K562 (cell line): ENCODE measurements around the gene UVRAG. TPM values are rescaled to one million over a fixed set of nuclear protein-coding genes. Genes with fewer than 3 reads are reported as not detected.

ENCODE experiments used
- ATAC-seq: fragments of 200-7000 bp; cut with Tn5 transposase; 3 replicates; pipeline ENCODE4 v1.9.1; 2020; ENCODE audit warnings: moderate library complexity
- BruUV-seq: library from RNA; stranded (reverse); fragments of 400-500 nt; replicated peaks from 2 replicates; lab custom pipeline; 2021; lab: Mats Ljungman, UMichigan
- CTCF ChIA-PET: fragments of 300-600 bp; formaldehyde crosslinking; extraction: SDS; loops from one replicate; lab custom pipeline; 2021; ENCODE audit warnings: low intra/inter-chr PET ratio; lab: Yijun Ruan, JAX
- POLR2A ChIA-PET: fragments of 300-600, 350-650 bp; sonication (Branson Sonifier 250); formaldehyde crosslinking; extraction: SDS; loops from one replicate; lab custom pipeline; 2021; ENCODE audit warnings: antibody characterized with exemption, inconsistent platforms; lab: Yijun Ruan, JAX
- DNase-seq, 4 experiments: peaks; one replicate each; pipeline versions ENCODE4 v3.0.0 to v3.0.0-alpha.2; 2011 to 2018; ENCODE audit warnings: low spot score in 3 of 4, mixed read lengths in 3 of 4; ENCODE audit errors: extremely low read depth in 1 of 4
- FAIRE-seq: peaks from 2 replicates; lab custom pipeline; 2011; peaks lifted over from hg19 to GRCh38; lab: Jason Lieb, UNC
- H2AFZ ChIP-seq: 2 replicates; pipeline ENCODE4 v1.6.0; 2011; ENCODE audit warnings: low read depth, low read length, control low read depth, inconsistent platforms
- H3K27ac ChIP-seq: fragments of 200-600 bp; 3 replicates; pipeline ENCODE4 v1.8.0; 2011; ENCODE audit warnings: low read depth, mild to moderate bottlenecking, control low read depth, inconsistent platforms, low read length, moderate library complexity, mixed read lengths; ENCODE audit errors: extremely low read depth
- H3K27me3 ChIP-seq, 2 experiments: fragments of 300-600 bp in 1 of 2; 2 replicates in 1 of 2; 3 replicates in 1 of 2; pipeline versions ENCODE4 v1.6.0 to v1.8.0; 2011; ENCODE audit warnings: inconsistent platforms in 2 of 2, low read length in 2 of 2, mild to moderate bottlenecking in 1 of 2, mixed read lengths in 1 of 2, moderate library complexity in 1 of 2; ENCODE audit not compliant: control insufficient read depth in 2 of 2, insufficient read depth in 2 of 2
- H3K36me3 ChIP-seq: fragments of 300-600 bp; 3 replicates; pipeline ENCODE4 v1.8.0; 2011; ENCODE audit warnings: mild to moderate bottlenecking, low read length, inconsistent platforms; ENCODE audit not compliant: control insufficient read depth, insufficient read depth
- H3K4me1 ChIP-seq, 2 experiments: fragments of 200-600 bp in 1 of 2; replicated peaks in 1 of 2; 2 replicates in 1 of 2; 3 replicates in 1 of 2; pipeline versions ENCODE4 v1.5.1 to v1.8.0; 2011; ENCODE audit warnings: inconsistent platforms in 2 of 2, low read length in 2 of 2, mild to moderate bottlenecking in 1 of 2, mixed read lengths in 1 of 2, moderate library complexity in 1 of 2; ENCODE audit not compliant: control insufficient read depth in 2 of 2, insufficient read depth in 2 of 2
- H3K4me2 ChIP-seq: 2 replicates; pipeline ENCODE4 v1.6.1; 2011; ENCODE audit warnings: low read length, control low read depth, inconsistent platforms, mixed read lengths; ENCODE audit not compliant: insufficient read depth
- H3K4me3 ChIP-seq: fragments of 200-600 bp; sonication (generic), shearing (Covaris generic); 2 replicates; pipeline ENCODE4 v1.5.1; 2016; ENCODE audit warnings: control low read depth, inconsistent platforms
- H3K79me2 ChIP-seq: fragments of 200-600 bp; 3 replicates; pipeline ENCODE4 v1.8.0; 2011; ENCODE audit warnings: low read length, inconsistent platforms; ENCODE audit not compliant: control insufficient read depth, insufficient read depth
- H3K9ac ChIP-seq, 2 experiments: 2 replicates each; pipeline versions ENCODE4 v1.6.0 to v1.6.1; 2011; ENCODE audit warnings: low read depth in 2 of 2, low read length in 2 of 2, control low read depth in 1 of 2, inconsistent platforms in 1 of 2, mild to moderate bottlenecking in 1 of 2, mixed read lengths in 1 of 2; ENCODE audit not compliant: insufficient read depth in 1 of 2
- H3K9me1 ChIP-seq: one replicate; pipeline ENCODE4 v1.6.0; 2011; ENCODE audit warnings: inconsistent platforms, mild to moderate bottlenecking, low read length, moderate library complexity; ENCODE audit not compliant: control insufficient read depth, insufficient read depth
- H3K9me3 ChIP-seq: replicated peaks from 2 replicates; pipeline ENCODE4 v1.5.1; 2011; ENCODE audit warnings: low read depth, low read length, inconsistent platforms; ENCODE audit not compliant: control insufficient read depth, insufficient read depth
- H4K20me1 ChIP-seq: replicated peaks from 2 replicates; pipeline ENCODE4 v1.6.1; 2011; ENCODE audit warnings: low read length, inconsistent platforms, mixed read lengths; ENCODE audit not compliant: control insufficient read depth, insufficient read depth
- ETV6 ChIP-seq, 3 experiments: fragments of 150-350 bp in 1 of 3; sonication (generic) in 1 of 3; formaldehyde crosslinking in 1 of 3; IDR thresholded peaks; 2 replicates each; pipeline versions ENCODE4 v1.6.1 to v1.8.0; 2014 to 2022; ENCODE audit warnings: borderline replicate concordance in 2 of 3, low read depth in 2 of 3, antibody characterized with exemption in 1 of 3, low read length in 1 of 3, mild to moderate bottlenecking in 1 of 3, missing genetic modification reagents in 1 of 3
- HNRNPH1 ChIP-seq: fragments of 200-400 bp; formaldehyde crosslinking; optimal IDR thresholded peaks from 2 replicates; pipeline ENCODE3; 2017; ENCODE audit warnings: low read depth, mild to moderate bottlenecking, low read length, moderate library complexity
- MXD1 ChIP-seq: fragments of 250-450 bp; sonication (Bioruptor Pico); IDR thresholded peaks from 2 replicates; pipeline ENCODE4 v1.8.0; 2021; ENCODE audit warnings: borderline replicate concordance, mild to moderate bottlenecking, moderate library complexity; ENCODE audit not compliant: poor library complexity, severe bottlenecking
- NCOR1 ChIP-seq: fragments of 450-650 bp; IDR thresholded peaks from 2 replicates; pipeline ENCODE4 v1.6.1; 2016; ENCODE audit warnings: mild to moderate bottlenecking, moderate library complexity
- NELFE ChIP-seq: IDR thresholded peaks from 2 replicates; pipeline ENCODE4 v1.6.1; 2011; ENCODE audit warnings: mild to moderate bottlenecking; ENCODE audit not compliant: insufficient read depth, insufficient read length
- NFIC ChIP-seq: fragments of 450-650 bp; IDR thresholded peaks from 2 replicates; pipeline ENCODE4 v1.6.1; 2017; ENCODE audit warnings: mild to moderate bottlenecking, inconsistent platforms
- SMAD2 ChIP-seq: fragments of 150-350 bp; IDR thresholded peaks from 2 replicates; pipeline ENCODE4 v1.6.1; 2014; ENCODE audit warnings: low read depth, mild to moderate bottlenecking, low read length
- ZKSCAN3 ChIP-seq: fragments of 250-450 bp; sonication (Bioruptor Pico); IDR thresholded peaks from 2 replicates; pipeline ENCODE4 v1.4.0; 2020
- ZNF280A ChIP-seq: fragments of 450-650 bp; IDR thresholded peaks from 2 replicates; pipeline ENCODE4 v1.6.1; 2018; ENCODE audit warnings: mild to moderate bottlenecking, low read depth; ENCODE audit not compliant: partially characterized antibody
- ZNF316 ChIP-seq: fragments of 450-650 bp; IDR thresholded peaks from 2 replicates; pipeline ENCODE4 v1.6.1; 2016
- ZNF436 ChIP-seq: fragments of 250-450, 450-650 bp; sonication (Bioruptor Pico); formaldehyde crosslinking; IDR thresholded peaks from 2 replicates; pipeline ENCODE4 v1.7.0; 2020; ENCODE audit warnings: mild to moderate bottlenecking
- ZNF699 ChIP-seq: fragments of 250-450 bp; sonication (Bioruptor Pico); IDR thresholded peaks from 2 replicates; pipeline ENCODE4 v1.8.0; 2021; ENCODE audit warnings: mild to moderate bottlenecking, moderate library complexity; ENCODE audit not compliant: insufficient replicate concordance
- WGBS: fragments of 100-300 bp; shearing (Covaris generic); methylation state at CpG from one replicate; pipeline ENCODE4 v1.1.6; 2016; ENCODE audit warnings: low coverage, mixed read lengths; ENCODE audit not compliant: insufficient coverage; ENCODE audit errors: missing lambda C conversion rate; 5-methylcytosine and 5-hydroxymethylcytosine counted together
- in situ Hi-C: fragments of 300-500 bp; cut with MboI; formaldehyde crosslinking; loops from 4 replicates; pipeline ENCODE4 v1.15.0; 2018; ENCODE audit warnings: inconsistent platforms, mixed read lengths
- intact Hi-C: fragments of 100-400 bp; cut with micrococcal nuclease; formaldehyde crosslinking; loops from 2 replicates; pipeline ENCODE4 v1.14.2; 2022
- polyA plus RNA-seq, 8 experiments: library from polyadenylated mRNA; depleted of rRNA in 4 of 8; stranded (reverse) in 5 of 8; unstranded in 3 of 8; fragments of >200 nt; fragmentation: Nextera tagmentation in 2 of 8; fragmentation: Illumina TruSeq in 1 of 8; extraction: Ambion mirVana in 2 of 8; extraction: Trizol in 1 of 8; gene quantifications; 2 replicates each; pipeline versions ENCODE4 v1.2.1 to v1.2.3, GENCODE V29; 2011 to 2014; ENCODE audit warnings: inconsistent platforms in 1 of 8, missing spikeins in 1 of 8
- total RNA-seq, 7 experiments: library from RNA; depleted of rRNA in 6 of 7; stranded (reverse); fragments of >200 nt in 6 of 7; fragmentation: Illumina TruSeq in 2 of 7; extraction: Trizol in 2 of 7; gene quantifications; 2 replicates each; pipeline versions ENCODE4 v1.2.1 to v1.2.3, GENCODE V29; 2011 to 2021; ENCODE audit warnings: low replicate concordance in 1 of 7
- TF ChIP-seq, protein P1 (sequence below): sonication (generic); formaldehyde crosslinking; IDR thresholded peaks from 2 replicates; pipeline ENCODE4 v1.8.0; 2022; ENCODE audit warnings: missing genetic modification reagents, mild to moderate bottlenecking, moderate library complexity, borderline replicate concordance

The UVRAG gene
- total and polyA plus RNA-seq, 9 of the 15 experiments (the other 6 are each of a cell fraction or from before 2014, with no cell fraction given): 3.1 to 17.8 (median 12.4) TPM

- no peaks in the 10 kb centered on the region for H3K9me3 ChIP-seq
- no peak overlapping the region for H3K4me2 ChIP-seq
- WGBS: 0% methylated on average over 1 of the region's 1 CpG
- intact Hi-C loops: no loop called here
- no peaks in the 10 kb centered on the region for H3K9me1 ChIP-seq
- no peak overlapping the region for H2AFZ ChIP-seq
- TF ChIP-seq NFIC (peak; percentile 59), ZKSCAN3 (CRISPR knock-in tag) (no peak)
- H3K4me3 ChIP-seq: no peak overlapping the region
- no peaks in the 10 kb centered on the region for H3K27me3 ChIP-seq
- BruUV-seq: no TSS peak
- DNase-seq (peak in 1 of 4 experiments; percentile 24), ATAC-seq (no peak), FAIRE-seq (no peak)
- H3K9ac ChIP-seq: no peak overlapping the region
- H3K4me1 ChIP-seq: no peaks in the 10 kb centered on the region; a peak in 1 of 5 replicates
- CTCF ChIA-PET: no interaction called here
- no peaks in the 10 kb centered on the region for H3K79me2 ChIP-seq
- in situ Hi-C loops: no loop called here
- H3K36me3 ChIP-seq: no peaks in the 10 kb centered on the region
- POLR2A ChIA-PET: interaction anchor here (0.6 to 0.8 kb wide), 3 partner anchors 12 to 105 kb away, joined by 3 read pairs; no protein-coding TSS in a partner anchor
- no peak overlapping the region for H3K27ac ChIP-seq
- H4K20me1 ChIP-seq: no peaks in the 10 kb centered on the region
These were observed 287.8 kb downstream of the UVRAG start for GRCh38 chr11:76102802-76103201.

DNA sequence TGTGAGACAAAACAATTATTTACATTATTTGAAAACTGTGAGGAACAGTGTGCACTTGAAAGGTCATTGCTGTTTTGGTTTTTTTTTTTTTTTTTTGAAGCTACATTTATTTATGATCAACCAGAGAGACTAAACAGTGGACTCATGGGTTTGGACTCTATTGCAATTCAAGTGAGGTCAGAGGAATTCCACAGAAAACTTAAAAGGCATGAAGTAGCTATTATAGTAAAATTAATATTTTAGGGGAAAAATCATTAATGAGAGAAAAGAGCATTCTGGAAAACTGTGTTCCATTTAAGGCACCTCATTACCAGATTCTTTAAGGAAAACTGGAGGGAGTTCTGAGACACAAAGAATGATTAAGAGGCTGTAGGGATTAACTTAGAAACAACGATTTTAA, 288.4 kb downstream of the UVRAG start:
- ChIA-PET CTCF (no interaction called here), POLR2A (no interaction called here)
- Histone ChIP-seq H3K9ac (no peak overlapping the region), H3K79me2 (no peaks in the 10 kb centered on the region), H3K9me3 (no peaks in the 10 kb centered on the region), H3K9me1 (no peaks in the 10 kb centered on the region), H4K20me1 (no peaks in the 10 kb centered on the region), H3K27ac (no peak overlapping the region), H3K4me1 (no peaks in the 10 kb centered on the region; a peak in 1 of 5 replicates), H3K4me3 (no peak overlapping the region), H2AFZ (no peak overlapping the region), H3K27me3 (no peaks in the 10 kb centered on the region), H3K36me3 (no peaks in the 10 kb centered on the region), H3K4me2 (no peak overlapping the region)
- no peak for ATAC-seq
- BruUV-seq: no TSS peak
- 26% methylated on average over 1 of the region's 1 CpG for WGBS
- no peak for DNase-seq
- no peak for FAIRE-seq
- intact Hi-C loops: no loop called here
- no peak for TF ChIP-seq ZNF316
- no peak for TF ChIP-seq HNRNPH1
- no peak for TF ChIP-seq NCOR1
- no peak for TF ChIP-seq SMAD2
- TF ChIP-seq ZNF280A: no peak
- TF ChIP-seq ZNF699: no peak
- TF ChIP-seq ZNF436 (CRISPR knock-in tag): no peak
- TF ChIP-seq, protein P1, sequence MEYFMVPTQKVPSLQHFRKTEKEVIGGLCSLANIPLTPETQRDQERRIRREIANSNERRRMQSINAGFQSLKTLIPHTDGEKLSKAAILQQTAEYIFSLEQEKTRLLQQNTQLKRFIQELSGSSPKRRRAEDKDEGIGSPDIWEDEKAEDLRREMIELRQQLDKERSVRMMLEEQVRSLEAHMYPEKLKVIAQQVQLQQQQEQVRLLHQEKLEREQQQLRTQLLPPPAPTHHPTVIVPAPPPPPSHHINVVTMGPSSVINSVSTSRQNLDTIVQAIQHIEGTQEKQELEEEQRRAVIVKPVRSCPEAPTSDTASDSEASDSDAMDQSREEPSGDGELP: no peak
- TF ChIP-seq MXD1 (CRISPR knock-in tag): no peak
- no peak for TF ChIP-seq NELFE
- TF ChIP-seq ETV6 (IDR thresholded peaks at IDR 0.05; ENCODE audit: borderline replicate concordance in 1 of 2, low read depth in 2 of 2, low read length in 1 of 2): no peak
- no peak for TF ChIP-seq ETV6 (CRISPR knock-in tag; IDR thresholded peaks at IDR 0.05; ENCODE audit: borderline replicate concordance)
- in situ Hi-C loops: no loop called here
